Thoracic aorta (tissue), 2 donors: Measurements from ENCODE around the gene SLC2A5. TPM values are rescaled to one million over a fixed set of nuclear protein-coding genes. Genes with fewer than 3 reads are reported as not detected.

ENCODE experiments used
- ATAC-seq: fragments of 150-250 bp; one replicate; pipeline ENCODE4 v1.8.0; 2017; ENCODE audit warnings: low read depth; ENCODE audit not compliant: insufficient number of reproducible peaks, low FRiP score
- DNase-seq: peaks from one replicate; pipeline ENCODE4 v3.0.0-alpha.2; 2020; ENCODE audit warnings: low spot score
- H3K27ac ChIP-seq, 2 donors: fragments of 200-600 bp; sonication (generic); 1 replicate in 1 of 2; 2 replicates in 1 of 2; pipeline ENCODE4 v1.5.1; 2016; ENCODE audit warnings: mild to moderate bottlenecking in 2 of 2, moderate library complexity in 2 of 2
- H3K27me3 ChIP-seq: fragments of 200-600 bp; sonication (generic); replicated peaks from 2 replicates; pipeline ENCODE4 v1.6.0; 2016; ENCODE audit warnings: mild to moderate bottlenecking; ENCODE audit not compliant: insufficient read depth
- H3K36me3 ChIP-seq: fragments of 200-600 bp; sonication (generic); one replicate; pipeline ENCODE4 v1.5.1; 2016
- H3K4me1 ChIP-seq, 2 donors: fragments of 200-600 bp; sonication (generic); 1 replicate in 1 of 2; 2 replicates in 1 of 2; pipeline versions ENCODE4 v1.5.1 to v1.6.0; 2016; ENCODE audit warnings: low read depth in 2 of 2, mild to moderate bottlenecking in 1 of 2; ENCODE audit not compliant: control insufficient read depth in 1 of 2
- H3K4me3 ChIP-seq: fragments of 200-600 bp; sonication (generic); 2 replicates; pipeline ENCODE4 v1.5.1; 2016; ENCODE audit warnings: mild to moderate bottlenecking
- H3K9me3 ChIP-seq: fragments of 200-600 bp; sonication (generic); 2 replicates; pipeline ENCODE4 v1.5.1; 2016
- total RNA-seq, 2 donors: library from RNA; depleted of rRNA; stranded (reverse); fragments of >200 nt; gene quantifications; one replicate each; pipeline versions ENCODE4 v1.1.0 to v1.2.3, GENCODE V29; 2016
- TF ChIP-seq, protein P1 (sequence below): fragments of 200-600 bp; sonication (generic); IDR thresholded peaks from one replicate; pipeline ENCODE4 v1.5.1; 2019; ENCODE audit warnings: antibody characterized with exemption

SLC2A5 gene
- total RNA-seq, 2 donors from 2014 or later, result 3.9 to 14.7 TPM

GRCh38 chr1:9016455-9016854 is 53.0 kb downstream of the SLC2A5 start:
- ATAC-seq, result no peak
- TF ChIP-seq, protein P1, sequence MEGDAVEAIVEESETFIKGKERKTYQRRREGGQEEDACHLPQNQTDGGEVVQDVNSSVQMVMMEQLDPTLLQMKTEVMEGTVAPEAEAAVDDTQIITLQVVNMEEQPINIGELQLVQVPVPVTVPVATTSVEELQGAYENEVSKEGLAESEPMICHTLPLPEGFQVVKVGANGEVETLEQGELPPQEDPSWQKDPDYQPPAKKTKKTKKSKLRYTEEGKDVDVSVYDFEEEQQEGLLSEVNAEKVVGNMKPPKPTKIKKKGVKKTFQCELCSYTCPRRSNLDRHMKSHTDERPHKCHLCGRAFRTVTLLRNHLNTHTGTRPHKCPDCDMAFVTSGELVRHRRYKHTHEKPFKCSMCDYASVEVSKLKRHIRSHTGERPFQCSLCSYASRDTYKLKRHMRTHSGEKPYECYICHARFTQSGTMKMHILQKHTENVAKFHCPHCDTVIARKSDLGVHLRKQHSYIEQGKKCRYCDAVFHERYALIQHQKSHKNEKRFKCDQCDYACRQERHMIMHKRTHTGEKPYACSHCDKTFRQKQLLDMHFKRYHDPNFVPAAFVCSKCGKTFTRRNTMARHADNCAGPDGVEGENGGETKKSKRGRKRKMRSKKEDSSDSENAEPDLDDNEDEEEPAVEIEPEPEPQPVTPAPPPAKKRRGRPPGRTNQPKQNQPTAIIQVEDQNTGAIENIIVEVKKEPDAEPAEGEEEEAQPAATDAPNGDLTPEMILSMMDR, result no peak

DNA sequence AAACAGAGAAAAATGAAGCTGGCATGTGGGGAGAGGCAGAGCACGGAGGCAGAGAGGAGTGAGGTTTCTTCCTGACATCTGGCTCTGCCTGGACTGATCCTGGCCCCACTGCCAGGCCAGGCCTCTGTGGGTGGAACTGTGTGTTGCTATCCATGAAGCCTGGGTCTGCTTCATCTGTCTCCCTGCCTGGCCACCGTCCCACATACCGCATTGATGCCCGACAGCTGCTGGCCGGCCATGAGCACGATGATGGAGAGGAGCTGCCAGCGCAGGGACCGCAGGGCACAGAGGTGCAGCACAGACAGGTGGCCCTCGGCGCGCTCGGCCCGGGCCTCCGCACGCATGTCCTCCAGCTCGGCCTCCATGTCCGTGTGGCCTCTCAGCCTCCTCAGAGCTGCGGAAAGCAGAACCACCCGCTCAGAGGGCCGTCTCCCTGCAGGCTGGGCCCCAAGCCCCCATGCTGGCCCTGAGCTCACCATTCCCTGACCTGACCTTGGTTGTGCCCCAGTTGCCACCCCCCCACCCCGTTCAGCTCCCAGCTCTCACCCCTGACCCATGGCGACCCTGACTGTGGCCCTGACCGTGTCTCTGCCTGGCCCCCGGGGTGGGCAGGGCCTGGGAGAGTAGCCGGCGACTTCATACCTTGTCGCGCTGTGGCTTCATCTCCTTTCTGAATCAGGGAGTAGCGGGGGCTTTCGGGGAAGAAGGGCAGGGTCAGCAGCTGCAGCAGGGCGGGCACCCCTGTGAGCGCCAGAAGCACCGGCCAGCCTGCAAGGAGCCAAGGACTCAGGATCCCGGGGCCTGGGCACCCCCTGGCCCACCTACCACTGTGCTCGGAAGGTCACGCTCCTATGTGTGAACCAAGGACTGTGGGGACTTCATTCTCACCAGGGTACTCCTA is 54.7 kb downstream of the SLC2A5 start:
- ATAC-seq (no peak), DNase-seq (no peak)
- no peak overlapping the region for H3K27ac ChIP-seq
- TF ChIP-seq, protein P1, result no peak
- H3K4me1 ChIP-seq, result no peaks in the 10 kb centered on the region
- no peaks in the 10 kb centered on the region for H3K27me3 ChIP-seq
- no peak overlapping the region for H3K4me3 ChIP-seq
- no peaks in the 10 kb centered on the region for H3K9me3 ChIP-seq
- no peaks in the 10 kb centered on the region for H3K36me3 ChIP-seq

More at GRCh38 chr1:9016455-9016854, 53.0 kb downstream of the SLC2A5 start:
- Histone ChIP-seq H3K27ac (no peak overlapping the region), H3K4me3 (no peak overlapping the region), H3K36me3 (no peaks in the 10 kb centered on the region), H3K4me1 (no peaks in the 10 kb centered on the region), H3K9me3 (no peaks in the 10 kb centered on the region), H3K27me3 (no peaks in the 10 kb centered on the region)
- no peak for DNase-seq

- Histone ChIP-seq H3K9me3 (no peaks in the 10 kb centered on the region), H3K27ac (no peak overlapping the region), H3K36me3 (no peaks in the 10 kb centered on the region), H3K4me1 (no peaks in the 10 kb centered on the region), H3K27me3 (no peaks in the 10 kb centered on the region), H3K4me3 (no peak overlapping the region)
- ATAC-seq, result no peak
- TF ChIP-seq, protein P1, result no peak
- no peak for DNase-seq
Observed at GRCh38 chr1:9013819-9014218, 55.6 kb downstream of the SLC2A5 start.

DNA sequence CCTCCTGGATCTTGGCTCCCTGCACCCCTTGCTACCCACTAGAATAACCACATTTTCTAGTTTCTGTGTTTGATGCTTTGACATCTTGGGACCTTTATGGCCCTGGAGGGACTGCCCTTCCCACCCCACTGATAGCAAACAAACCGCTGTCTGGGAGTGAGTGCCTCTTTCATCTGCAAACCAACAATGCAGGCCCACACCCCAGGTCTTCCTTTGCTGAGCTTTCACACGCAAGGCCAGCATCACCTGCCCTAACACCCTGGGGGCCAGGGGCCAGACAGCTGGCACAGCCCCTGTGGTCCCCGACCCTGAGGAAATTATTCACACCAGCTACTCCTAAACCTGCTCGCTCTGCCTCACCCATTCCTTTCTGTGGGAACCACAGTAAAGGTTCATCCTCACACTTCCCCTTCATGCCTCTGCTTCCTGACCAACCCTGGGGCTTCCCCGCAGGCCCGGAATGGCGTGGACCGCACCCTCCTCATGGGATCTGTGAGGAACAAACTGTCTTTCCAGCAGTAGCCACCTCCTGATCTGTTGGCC is 58.6 kb downstream of the SLC2A5 start:
- no peak for DNase-seq
- no peaks in the 10 kb centered on the region for H3K36me3 ChIP-seq
- H3K27ac ChIP-seq, result no peak overlapping the region
- H3K9me3 ChIP-seq, result no peaks in the 10 kb centered on the region
- TF ChIP-seq, protein P1, result no peak
- no peaks in the 10 kb centered on the region for H3K4me1 ChIP-seq
- no peaks in the 10 kb centered on the region for H3K27me3 ChIP-seq
- no peak overlapping the region for H3K4me3 ChIP-seq
- ATAC-seq, result no peak

- H3K27me3 ChIP-seq, result no peaks in the 10 kb centered on the region
- TF ChIP-seq, protein P1, result peak; percentile 7
- H3K9me3 ChIP-seq, result no peaks in the 10 kb centered on the region
- H3K4me1 ChIP-seq, result no peaks in the 10 kb centered on the region
- no peak overlapping the region for H3K4me3 ChIP-seq
- ATAC-seq, result no peak
- DNase-seq, result no peak
- no peak overlapping the region for H3K27ac ChIP-seq
- H3K36me3 ChIP-seq, result no peaks in the 10 kb centered on the region
Observed at GRCh38 chr1:9009438-9010370, 59.7 kb downstream of the SLC2A5 start.
